ENCODE results near the gene NCOA3.
"Not testable (repeated sequence)": the region's sequence is repeated elsewhere in the genome, so short reads cannot be mapped to it uniquely, and the experiment has no call there.

NCOA3 gene

GRCh38 chr20:47552996-47553395 lies 51.3 kb downstream of the NCOA3 start:
- no peak overlapping the region for H4K5ac ChIP-seq (ENCODE audit: low read length)
- H3K27me3 ChIP-seq (ENCODE audit: insufficient read depth, low read length, poor library complexity), result no peaks in the 10 kb centered on the region
- no peak overlapping the region for H2BK5ac ChIP-seq (ENCODE audit: low read length)
- H3K56ac ChIP-seq (ENCODE audit: low read length), result no peak overlapping the region
- H4K8ac ChIP-seq (ENCODE audit: low read depth, low read length), result no peak overlapping the region
- H2BK120ac ChIP-seq (ENCODE audit: low read depth, low read length), result no peak overlapping the region
- H3K79me1 ChIP-seq (ENCODE audit: low read length), result no peaks in the 10 kb centered on the region
- H3K9ac ChIP-seq (ENCODE audit: low read length), result no peak overlapping the region
- no peak overlapping the region for H3K23ac ChIP-seq (ENCODE audit: low read length)
- H3K36me3 ChIP-seq (ENCODE audit: control insufficient read depth, insufficient read depth, low read length), result no peaks in the 10 kb centered on the region
- no peak overlapping the region for H3K4me3 ChIP-seq (ENCODE audit: low read length)
- no peak overlapping the region for H3K4me2 ChIP-seq (ENCODE audit: low read length)
- no peaks in the 10 kb centered on the region for H3K79me2 ChIP-seq (ENCODE audit: control insufficient read depth, insufficient read depth, low read length)
- H2AK5ac ChIP-seq (ENCODE audit: low read length), result no peak overlapping the region
- H3K18ac ChIP-seq (ENCODE audit: low read length), result no peak overlapping the region
- H3K4me1 ChIP-seq (ENCODE audit: control insufficient read depth, low read depth, low read length), result no peaks in the 10 kb centered on the region
- no peak for DNase-seq
- no peak overlapping the region for H3K4ac ChIP-seq (ENCODE audit: low read depth, low read length)
- WGBS (ENCODE audit: extremely low coverage, insufficient coverage, low lambda C conversion rate), result no CpG with 5 or more reads among the region's 9 CpGs
- H2BK15ac ChIP-seq (replicated peaks; ENCODE audit: low read depth), result no peak overlapping the region
- no peak overlapping the region for H3K27ac ChIP-seq (ENCODE audit: low read depth, low read length)

- H3K27me3 ChIP-seq (ENCODE audit: insufficient read depth, low read length, poor library complexity); H2AK5ac ChIP-seq (ENCODE audit: low read length); H3K36me3 ChIP-seq (ENCODE audit: control insufficient read depth, insufficient read depth, low read length); H4K8ac ChIP-seq (ENCODE audit: low read depth, low read length); H4K5ac ChIP-seq (ENCODE audit: low read length); H3K79me2 ChIP-seq (ENCODE audit: control insufficient read depth, insufficient read depth, low read length); H3K18ac ChIP-seq (ENCODE audit: low read length); H3K79me1 ChIP-seq (ENCODE audit: low read length); H3K23ac ChIP-seq (ENCODE audit: low read length); H3K4me2 ChIP-seq (ENCODE audit: low read length); H3K9ac ChIP-seq (ENCODE audit: low read length); H2BK120ac ChIP-seq (ENCODE audit: low read depth, low read length); H3K4me3 ChIP-seq (ENCODE audit: low read length); H3K4ac ChIP-seq (ENCODE audit: low read depth, low read length); H3K4me1 ChIP-seq (ENCODE audit: control insufficient read depth, low read depth, low read length); DNase-seq; H3K27ac ChIP-seq (ENCODE audit: low read depth, low read length); H3K56ac ChIP-seq (ENCODE audit: low read length); H2BK5ac ChIP-seq (ENCODE audit: low read length); H2BK15ac ChIP-seq (replicated peaks; ENCODE audit: low read depth): not testable (repeated sequence)
- no CpG with 5 or more reads among the region's 8 CpGs for WGBS (ENCODE audit: extremely low coverage, insufficient coverage, low lambda C conversion rate)
Observed at GRCh38 chr20:47553594-47554235, 52.0 kb downstream of the NCOA3 start.

DNA sequence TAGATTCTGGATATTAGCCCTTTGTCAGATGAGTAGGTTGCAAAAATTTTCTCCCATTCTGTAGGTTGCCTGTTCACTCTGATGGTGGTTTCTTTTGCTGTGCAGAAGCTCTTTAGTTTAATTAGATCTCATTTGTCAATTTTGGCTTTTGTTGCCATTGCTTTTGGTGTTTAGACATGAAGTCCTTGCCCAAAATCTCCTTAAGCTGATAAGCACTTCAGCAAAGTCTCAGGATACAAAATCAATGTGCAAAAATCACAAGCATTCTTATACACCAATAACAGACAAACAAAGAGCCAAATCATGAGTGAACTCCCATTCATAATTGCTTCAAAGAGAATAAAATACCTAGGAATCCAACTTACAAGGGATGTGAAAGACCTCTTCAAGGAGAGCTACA lies 52.6 kb downstream of the NCOA3 start:
- not testable (repeated sequence) for H2BK15ac ChIP-seq (replicated peaks; ENCODE audit: low read depth); H3K23ac ChIP-seq (ENCODE audit: low read length); H3K4ac ChIP-seq (ENCODE audit: low read depth, low read length); H3K4me1 ChIP-seq (ENCODE audit: control insufficient read depth, low read depth, low read length); H3K36me3 ChIP-seq (ENCODE audit: control insufficient read depth, insufficient read depth, low read length); H2BK5ac ChIP-seq (ENCODE audit: low read length); DNase-seq; H3K79me1 ChIP-seq (ENCODE audit: low read length); H2AK5ac ChIP-seq (ENCODE audit: low read length); H3K9ac ChIP-seq (ENCODE audit: low read length); H3K27ac ChIP-seq (ENCODE audit: low read depth, low read length); H3K79me2 ChIP-seq (ENCODE audit: control insufficient read depth, insufficient read depth, low read length); H3K4me2 ChIP-seq (ENCODE audit: low read length); H3K27me3 ChIP-seq (ENCODE audit: insufficient read depth, low read length, poor library complexity); H3K4me3 ChIP-seq (ENCODE audit: low read length); H4K8ac ChIP-seq (ENCODE audit: low read depth, low read length); H2BK120ac ChIP-seq (ENCODE audit: low read depth, low read length); H4K5ac ChIP-seq (ENCODE audit: low read length); H3K18ac ChIP-seq (ENCODE audit: low read length); H3K56ac ChIP-seq (ENCODE audit: low read length)

GRCh38 chr20:47557218-47557617 lies 55.5 kb downstream of the NCOA3 start:
- Histone ChIP-seq H3K4ac (ENCODE audit: low read depth, low read length) (no peak overlapping the region), H3K4me2 (ENCODE audit: low read length) (no peak overlapping the region), H3K56ac (ENCODE audit: low read length) (no peak overlapping the region), H3K18ac (ENCODE audit: low read length) (no peak overlapping the region), H3K36me3 (ENCODE audit: control insufficient read depth, insufficient read depth, low read length) (no peaks in the 10 kb centered on the region), H4K8ac (ENCODE audit: low read depth, low read length) (no peak overlapping the region), H3K27me3 (ENCODE audit: insufficient read depth, low read length, poor library complexity) (no peaks in the 10 kb centered on the region), H3K9ac (ENCODE audit: low read length) (no peak overlapping the region), H3K27ac (ENCODE audit: low read depth, low read length) (no peak overlapping the region), H3K4me3 (ENCODE audit: low read length) (no peak overlapping the region), H2BK5ac (ENCODE audit: low read length) (no peak overlapping the region), H3K23ac (ENCODE audit: low read length) (no peak overlapping the region), H2BK15ac (replicated peaks; ENCODE audit: low read depth) (no peak overlapping the region), H2AK5ac (ENCODE audit: low read length) (no peak overlapping the region), H2BK120ac (ENCODE audit: low read depth, low read length) (no peak overlapping the region), H3K79me2 (ENCODE audit: control insufficient read depth, insufficient read depth, low read length) (peaks cover 2% of the 10 kb centered on the region), H4K5ac (ENCODE audit: low read length) (no peak overlapping the region), H3K4me1 (ENCODE audit: control insufficient read depth, low read depth, low read length) (no peaks in the 10 kb centered on the region), H3K79me1 (ENCODE audit: low read length) (peaks cover 3% of the 10 kb centered on the region)
- WGBS (ENCODE audit: extremely low coverage, insufficient coverage, low lambda C conversion rate), result no CpG with 5 or more reads among the region's 2 CpGs
- DNase-seq, result no peak

- Histone ChIP-seq H3K79me1 (ENCODE audit: low read length) (peaks cover 4% of the 10 kb centered on the region), H3K79me2 (ENCODE audit: control insufficient read depth, insufficient read depth, low read length) (peaks cover 3% of the 10 kb centered on the region), H3K23ac (ENCODE audit: low read length) (no peak overlapping the region), H3K56ac (ENCODE audit: low read length) (no peak overlapping the region), H2BK5ac (ENCODE audit: low read length) (no peak overlapping the region), H4K5ac (ENCODE audit: low read length) (no peak overlapping the region), H3K36me3 (ENCODE audit: control insufficient read depth, insufficient read depth, low read length) (no peaks in the 10 kb centered on the region), H2AK5ac (ENCODE audit: low read length) (no peak overlapping the region), H3K4me2 (ENCODE audit: low read length) (no peak overlapping the region), H3K27ac (ENCODE audit: low read depth, low read length) (no peak overlapping the region), H2BK15ac (replicated peaks; ENCODE audit: low read depth) (no peak overlapping the region), H4K8ac (ENCODE audit: low read depth, low read length) (peak overlapping the region; percentile 28), H3K4ac (ENCODE audit: low read depth, low read length) (no peak overlapping the region), H2BK120ac (ENCODE audit: low read depth, low read length) (no peak overlapping the region), H3K27me3 (ENCODE audit: insufficient read depth, low read length, poor library complexity) (no peaks in the 10 kb centered on the region), H3K9ac (ENCODE audit: low read length) (no peak overlapping the region), H3K4me3 (ENCODE audit: low read length) (no peak overlapping the region), H3K4me1 (ENCODE audit: control insufficient read depth, low read depth, low read length) (no peaks in the 10 kb centered on the region), H3K18ac (ENCODE audit: low read length) (peak overlapping the region; percentile 28)
- DNase-seq, result no peak
- no CpG with 5 or more reads among the region's 7 CpGs for WGBS (ENCODE audit: extremely low coverage, insufficient coverage, low lambda C conversion rate)
Observed at GRCh38 chr20:47557791-47558190, 56.1 kb downstream of the NCOA3 start.

All from mesendoderm (in vitro differentiated cells).